Endothelial cell of umbilical vein (primary cell): Measurements from ENCODE around the gene ZBTB48.

Experiments
- MYC ChIP-seq: IDR thresholded peaks from one replicate; pipeline ENCODE4 v1.6.1; 2011; ENCODE audit warnings: mild to moderate bottlenecking, low read depth, low read length
- TF ChIP-seq, protein P1 (sequence below), 2 donors: IDR thresholded peaks; 1 replicate in 1 of 2; 2 replicates in 1 of 2; pipeline ENCODE4 v1.5.1; 2011; ENCODE audit warnings: low read length in 2 of 2, mild to moderate bottlenecking in 2 of 2, moderate library complexity in 2 of 2, control low read depth in 1 of 2, inconsistent platforms in 1 of 2, low read depth in 1 of 2; ENCODE audit not compliant: insufficient read depth in 1 of 2; ENCODE audit errors: extremely low read depth in 1 of 2
- TF ChIP-seq, protein P2 (sequence below): IDR thresholded peaks from 2 replicates; pipeline ENCODE4 v1.6.1; 2011; ENCODE audit not compliant: insufficient read depth, insufficient read length

DNA sequence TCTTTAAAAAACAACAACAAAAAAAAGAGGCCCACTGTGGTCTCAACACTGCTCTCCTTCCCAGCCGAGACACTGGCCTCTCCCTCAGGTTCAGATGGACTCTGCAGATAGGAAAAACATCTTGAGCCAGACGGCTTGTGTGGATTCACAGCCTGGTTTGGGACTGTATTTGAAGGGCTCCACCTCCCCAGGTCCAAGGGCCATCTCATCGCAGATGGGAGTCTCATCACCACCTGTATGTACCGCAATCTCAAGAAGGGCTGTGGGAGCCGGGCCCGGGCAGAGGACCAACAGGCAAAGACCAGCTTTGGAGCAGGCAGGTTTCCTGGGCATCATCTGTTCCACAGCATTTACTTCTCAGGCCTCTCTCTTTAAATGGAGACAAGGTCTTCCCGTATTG, 10.3 kb downstream of the ZBTB48 start:
- TF ChIP-seq, protein P1, sequence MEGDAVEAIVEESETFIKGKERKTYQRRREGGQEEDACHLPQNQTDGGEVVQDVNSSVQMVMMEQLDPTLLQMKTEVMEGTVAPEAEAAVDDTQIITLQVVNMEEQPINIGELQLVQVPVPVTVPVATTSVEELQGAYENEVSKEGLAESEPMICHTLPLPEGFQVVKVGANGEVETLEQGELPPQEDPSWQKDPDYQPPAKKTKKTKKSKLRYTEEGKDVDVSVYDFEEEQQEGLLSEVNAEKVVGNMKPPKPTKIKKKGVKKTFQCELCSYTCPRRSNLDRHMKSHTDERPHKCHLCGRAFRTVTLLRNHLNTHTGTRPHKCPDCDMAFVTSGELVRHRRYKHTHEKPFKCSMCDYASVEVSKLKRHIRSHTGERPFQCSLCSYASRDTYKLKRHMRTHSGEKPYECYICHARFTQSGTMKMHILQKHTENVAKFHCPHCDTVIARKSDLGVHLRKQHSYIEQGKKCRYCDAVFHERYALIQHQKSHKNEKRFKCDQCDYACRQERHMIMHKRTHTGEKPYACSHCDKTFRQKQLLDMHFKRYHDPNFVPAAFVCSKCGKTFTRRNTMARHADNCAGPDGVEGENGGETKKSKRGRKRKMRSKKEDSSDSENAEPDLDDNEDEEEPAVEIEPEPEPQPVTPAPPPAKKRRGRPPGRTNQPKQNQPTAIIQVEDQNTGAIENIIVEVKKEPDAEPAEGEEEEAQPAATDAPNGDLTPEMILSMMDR (IDR thresholded peaks at IDR 0.05; ENCODE audit: extremely low read depth in 1 of 2, insufficient read depth in 1 of 2, low read depth in 1 of 2, low read length in 2 of 2), result no peak
- TF ChIP-seq, protein P2, sequence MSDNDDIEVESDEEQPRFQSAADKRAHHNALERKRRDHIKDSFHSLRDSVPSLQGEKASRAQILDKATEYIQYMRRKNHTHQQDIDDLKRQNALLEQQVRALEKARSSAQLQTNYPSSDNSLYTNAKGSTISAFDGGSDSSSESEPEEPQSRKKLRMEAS, result no peak
- TF ChIP-seq MYC, result no peak
